Activated CD8-positive, alpha-beta T cell treated with anti-CD3 and anti-CD28 coated beads for 36 hours (primary cell): ENCODE data around the gene CEP295NL. TPM values are rescaled to one million over a fixed set of nuclear protein-coding genes. Genes with fewer than 3 reads are reported as not detected.

ENCODE experiments used
- ATAC-seq: fragments of 200-7000 bp; cut with Tn5 transposase; one replicate; pipeline ENCODE4 v1.10.0; 2021; ENCODE audit warnings: mild to moderate bottlenecking, moderate library complexity
- CTCF ChIA-PET: fragments of 350-600 bp; sonication (Branson Sonifier 250); formaldehyde crosslinking; loops from one replicate; lab custom pipeline; 2021; ENCODE audit warnings: antibody characterized with exemption; lab: Charles Lee
- POLR2A ChIA-PET: fragments of 350-600 bp; sonication (Branson Sonifier 250); formaldehyde crosslinking; loops from one replicate; lab custom pipeline; 2021; ENCODE audit warnings: antibody characterized with exemption; lab: Charles Lee
- DNase-seq: peaks from one replicate; pipeline ENCODE4 v3.0.0-alpha.2; 2020
- H3K27ac Mint-ChIP-seq: one replicate; pipeline ENCODE4 v1.8.0; 2021; ENCODE audit warnings: mild to moderate bottlenecking, mixed read lengths
- H3K27me3 Mint-ChIP-seq: one replicate; pipeline ENCODE4 v1.8.0; 2021; ENCODE audit warnings: mixed read lengths
- H3K36me3 Mint-ChIP-seq: one replicate; pipeline ENCODE4 v1.8.0; 2021; ENCODE audit warnings: low read depth, mixed read lengths
- H3K4me1 Mint-ChIP-seq: one replicate; pipeline ENCODE4 v1.8.0; 2021; ENCODE audit warnings: low read depth, mixed read lengths
- H3K4me3 Mint-ChIP-seq: one replicate; pipeline ENCODE4 v1.8.0; 2021; ENCODE audit warnings: mild to moderate bottlenecking, moderate library complexity, mixed read lengths
- H3K9me3 Mint-ChIP-seq: one replicate; pipeline ENCODE4 v1.8.0; 2021; ENCODE audit warnings: mixed read lengths
- intact Hi-C: fragments of 100-400 bp; cut with micrococcal nuclease; formaldehyde crosslinking; loops from one replicate; pipeline ENCODE4 v1.10.0; 2022
- total RNA-seq, 2 experiments: library from RNA; stranded (reverse); gene quantifications; one replicate each; pipeline ENCODE4 v1.2.3, GENCODE V29; 2021
- TF ChIP-seq, protein P1 (sequence below): fragments of 200-600 bp; IDR thresholded peaks from one replicate; pipeline ENCODE4 v1.8.0; 2022; ENCODE audit warnings: antibody characterized with exemption, mild to moderate bottlenecking

The CEP295NL gene
- total RNA-seq, 2 experiments from 2014 or later = 0.18 TPM; not detected in 1

DNA sequence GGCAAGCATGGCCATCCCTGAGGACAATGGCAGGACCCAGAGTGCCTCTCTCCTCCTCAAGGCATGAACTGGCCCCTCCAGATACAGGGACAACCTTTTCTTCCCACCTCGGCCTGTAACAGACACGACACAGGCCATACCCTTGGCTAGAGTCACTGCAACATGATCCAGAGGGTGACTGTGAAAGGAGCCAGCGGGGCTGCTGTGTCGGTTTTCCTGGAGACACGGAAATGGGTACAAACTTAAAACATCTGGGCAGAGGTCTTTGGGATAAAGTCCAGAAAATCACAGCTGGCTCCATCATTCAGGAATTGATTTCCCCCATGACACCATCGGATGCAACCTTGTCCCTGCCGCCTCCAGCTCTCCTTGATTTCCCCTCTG is 5.3 kb downstream of the CEP295NL start:
- DNase-seq (no peak), ATAC-seq (no peak)
- Mint-ChIP-seq H3K27ac (no peak overlapping the region), H3K9me3 (no peaks in the 10 kb centered on the region), H3K4me1 (peaks cover 2% of the 10 kb centered on the region), H3K4me3 (no peak overlapping the region), H3K36me3 (no peaks in the 10 kb centered on the region), H3K27me3 (no peaks in the 10 kb centered on the region)
- intact Hi-C loops = no loop called here
- ChIA-PET CTCF (interaction anchor here (1.3 kb wide), 1 partner anchor 32 kb away, joined by 4 read pairs; no protein-coding TSS in a partner anchor), POLR2A (interaction anchor here (1.1 kb wide), 1 partner anchor 10 kb away, joined by 4 read pairs; no protein-coding TSS in a partner anchor)
- TF ChIP-seq, protein P1, sequence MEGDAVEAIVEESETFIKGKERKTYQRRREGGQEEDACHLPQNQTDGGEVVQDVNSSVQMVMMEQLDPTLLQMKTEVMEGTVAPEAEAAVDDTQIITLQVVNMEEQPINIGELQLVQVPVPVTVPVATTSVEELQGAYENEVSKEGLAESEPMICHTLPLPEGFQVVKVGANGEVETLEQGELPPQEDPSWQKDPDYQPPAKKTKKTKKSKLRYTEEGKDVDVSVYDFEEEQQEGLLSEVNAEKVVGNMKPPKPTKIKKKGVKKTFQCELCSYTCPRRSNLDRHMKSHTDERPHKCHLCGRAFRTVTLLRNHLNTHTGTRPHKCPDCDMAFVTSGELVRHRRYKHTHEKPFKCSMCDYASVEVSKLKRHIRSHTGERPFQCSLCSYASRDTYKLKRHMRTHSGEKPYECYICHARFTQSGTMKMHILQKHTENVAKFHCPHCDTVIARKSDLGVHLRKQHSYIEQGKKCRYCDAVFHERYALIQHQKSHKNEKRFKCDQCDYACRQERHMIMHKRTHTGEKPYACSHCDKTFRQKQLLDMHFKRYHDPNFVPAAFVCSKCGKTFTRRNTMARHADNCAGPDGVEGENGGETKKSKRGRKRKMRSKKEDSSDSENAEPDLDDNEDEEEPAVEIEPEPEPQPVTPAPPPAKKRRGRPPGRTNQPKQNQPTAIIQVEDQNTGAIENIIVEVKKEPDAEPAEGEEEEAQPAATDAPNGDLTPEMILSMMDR = no peak

DNA sequence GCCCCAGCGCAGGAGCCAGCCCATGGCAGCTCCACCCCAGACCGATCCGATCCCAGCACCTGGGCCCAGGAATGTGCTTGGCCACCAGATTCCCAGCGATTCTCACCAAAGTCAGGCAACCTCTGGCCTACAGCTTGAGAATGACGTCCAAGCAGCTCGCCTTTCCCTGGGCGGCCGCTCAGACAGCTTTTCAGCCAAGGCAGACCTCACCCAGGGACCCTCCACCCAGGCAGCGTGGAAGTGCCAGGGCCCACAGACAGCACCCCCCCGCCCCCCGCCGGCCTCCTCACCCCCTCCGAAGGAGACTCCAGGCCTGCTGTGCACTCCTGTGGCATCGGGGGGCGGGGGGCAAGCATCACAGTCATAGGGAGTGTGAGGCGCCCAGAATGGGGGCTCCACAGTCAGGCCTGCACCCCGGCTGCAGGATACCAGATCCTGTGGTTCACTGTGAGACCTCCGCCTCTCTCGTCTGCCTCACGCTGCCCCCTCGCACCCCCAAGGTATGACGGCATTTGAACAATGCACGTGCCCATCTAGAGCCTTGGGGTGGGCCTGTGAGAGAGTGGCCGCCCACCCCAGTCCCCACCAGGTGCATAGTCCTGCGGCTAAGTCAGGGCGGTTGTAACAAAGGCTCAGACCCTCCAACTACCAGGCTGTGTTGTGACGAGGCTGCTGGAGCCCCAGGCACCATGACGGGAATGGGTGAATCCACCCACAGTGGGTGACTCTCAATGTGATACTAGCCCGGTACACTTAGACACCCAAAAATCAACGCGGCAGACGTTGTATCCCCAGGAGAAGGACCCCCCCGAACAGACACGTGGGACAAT is 6.0 kb downstream of the CEP295NL start:
- no peak overlapping the region for H3K27ac Mint-ChIP-seq
- peaks cover under 1% of the 10 kb centered on the region for H3K4me1 Mint-ChIP-seq
- ATAC-seq = no peak

DNA sequence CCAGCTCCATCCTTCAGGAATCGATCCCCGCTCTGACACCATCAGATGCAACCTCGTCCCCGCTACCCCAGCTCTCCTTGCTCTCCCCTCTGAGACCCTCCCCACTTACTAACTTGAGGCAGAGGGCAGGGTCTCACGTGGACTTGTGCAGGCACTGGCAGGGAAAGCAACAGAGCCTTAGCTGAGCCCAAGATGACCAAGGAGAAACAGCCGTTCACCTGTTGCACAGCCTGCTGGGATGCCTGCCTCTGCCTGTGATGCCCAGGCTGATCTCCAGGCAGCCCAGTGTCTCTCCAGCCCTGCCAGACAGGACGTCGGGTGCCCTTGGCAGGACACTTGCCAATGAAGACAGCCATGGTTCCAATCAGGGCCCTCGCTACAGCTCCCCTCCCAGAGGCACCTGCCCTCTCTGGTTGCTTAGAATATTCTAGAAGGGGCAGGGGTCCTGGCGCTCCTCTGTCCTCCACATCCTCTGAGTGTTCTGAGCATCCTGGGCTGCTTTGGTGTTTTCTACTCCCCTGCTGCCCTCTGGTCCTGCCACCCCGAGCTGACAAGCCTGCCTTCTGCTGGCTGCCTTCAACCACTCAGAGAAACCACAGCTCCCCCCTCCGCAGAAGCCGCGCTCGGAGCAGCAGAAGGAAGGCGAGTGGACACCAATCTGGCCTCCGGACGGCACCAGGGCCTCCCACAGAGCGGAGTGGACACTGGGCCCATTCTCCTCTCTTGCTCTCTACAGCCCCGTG is 6.7 kb downstream of the CEP295NL start:
- H3K27me3 Mint-ChIP-seq = no peaks in the 10 kb centered on the region
- no peak overlapping the region for H3K27ac Mint-ChIP-seq
- ATAC-seq (no peak), DNase-seq (no peak)
- TF ChIP-seq, protein P1 = no peak
- ChIA-PET CTCF (interaction anchor here (0.6 to 2.0 kb wide), 3 partner anchors 13 to 75 kb away, joined by 3 to 8 read pairs (median 3); no protein-coding TSS in a partner anchor), POLR2A (no interaction called here)
- peaks cover 9% of the 10 kb centered on the region for H3K4me1 Mint-ChIP-seq
- H3K9me3 Mint-ChIP-seq = no peaks in the 10 kb centered on the region
- intact Hi-C loops = no loop called here
- no peak overlapping the region for H3K4me3 Mint-ChIP-seq
- H3K36me3 Mint-ChIP-seq = no peaks in the 10 kb centered on the region

More for the DNA sequence above, 6.0 kb downstream of the CEP295NL start:
- no peak for DNase-seq
- Mint-ChIP-seq H3K4me3 (no peak overlapping the region), H3K27me3 (no peaks in the 10 kb centered on the region), H3K9me3 (no peaks in the 10 kb centered on the region), H3K36me3 (no peaks in the 10 kb centered on the region)
- CTCF ChIA-PET = interaction anchor here (1.3 to 2.0 kb wide), 2 partner anchors 31 kb away, joined by 4 to 8 read pairs; no protein-coding TSS in a partner anchor
- intact Hi-C loops = no loop called here
- POLR2A ChIA-PET = no interaction called here
- TF ChIP-seq, protein P1 = no peak

DNA sequence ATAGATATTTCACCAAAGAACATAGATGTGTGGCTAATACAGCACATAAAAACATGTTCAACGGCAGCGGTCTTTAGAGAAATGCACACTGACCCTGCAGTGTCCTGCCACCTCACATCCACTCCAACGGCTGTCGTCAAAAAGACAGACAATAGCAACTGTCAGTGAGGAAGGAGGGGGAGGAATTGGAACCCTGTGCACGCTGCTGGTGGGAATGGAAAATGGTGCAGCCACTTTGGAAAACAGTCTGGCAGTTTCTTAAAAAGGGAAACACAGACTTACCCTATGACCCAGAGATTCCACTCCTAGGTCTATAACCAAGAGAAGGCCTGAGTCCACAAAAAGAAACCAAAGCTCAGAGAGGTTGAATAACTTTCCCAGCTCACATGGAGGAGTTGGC is 7.7 kb downstream of the CEP295NL start:
- Mint-ChIP-seq H3K4me3 (no peak overlapping the region), H3K9me3 (no peaks in the 10 kb centered on the region), H3K4me1 (peaks cover 18% of the 10 kb centered on the region), H3K27me3 (no peaks in the 10 kb centered on the region), H3K36me3 (no peaks in the 10 kb centered on the region), H3K27ac (no peak overlapping the region)
- TF ChIP-seq, protein P1 = no peak
- ATAC-seq (no peak), DNase-seq (no peak)
- ChIA-PET CTCF (interaction anchor here (0.6 to 2.0 kb wide), 3 partner anchors 12 to 76 kb away, joined by 3 to 8 read pairs (median 3); no protein-coding TSS in a partner anchor), POLR2A (no interaction called here)
- intact Hi-C loops = no loop called here
